SHP77 treated with DMSO at 0.1 percent for 48 hours (cell line): ENCODE data around the gene AVPR1B.

ENCODE experiments used
- DNase-seq: peaks from one replicate; lab custom pipeline; 2025; lab: John Stamatoyannopoulos, UW

Gene AVPR1B

GRCh38 chr1:206117151-206117948 lies at the start of gene AVPR1B:
Gene AVPR1B (minus strand): TSS chr1:206117388. CDS start chr1:206116890, 498 bp downstream.
- DNase-seq, result no peak

GRCh38 chr1:206145771-206146290 lies 28.6 kb upstream of the AVPR1B start:
- no peak for DNase-seq

GRCh38 chr1:206144605-206145004 lies 27.4 kb upstream of the AVPR1B start:
- no peak for DNase-seq

GRCh38 chr1:206143537-206144172 lies 26.5 kb upstream of the AVPR1B start:
- DNase-seq, result peak; percentile 5

- no peak for DNase-seq
Observed at GRCh38 chr1:206142770-206143169, 25.6 kb upstream of the AVPR1B start.

GRCh38 chr1:206142011-206142410 lies 24.8 kb upstream of the AVPR1B start:
- DNase-seq, result no peak

- DNase-seq, result no peak
Observed at GRCh38 chr1:206136241-206136640, 19.1 kb upstream of the AVPR1B start.

- DNase-seq, result no peak
Observed at GRCh38 chr1:206135248-206135647, 18.1 kb upstream of the AVPR1B start.

GRCh38 chr1:206133751-206134415 lies 16.7 kb upstream of the AVPR1B start:
- DNase-seq, result no peak

GRCh38 chr1:206131037-206131436 lies 13.8 kb upstream of the AVPR1B start:
- no peak for DNase-seq

GRCh38 chr1:206128196-206128595 lies 11.0 kb upstream of the AVPR1B start:
- DNase-seq, result no peak

- no peak for DNase-seq
Observed at GRCh38 chr1:206127336-206127735, 10.1 kb upstream of the AVPR1B start.

GRCh38 chr1:206125346-206125745 lies 8.2 kb upstream of the AVPR1B start:
- DNase-seq, result no peak

GRCh38 chr1:206122686-206123085 lies 5.5 kb upstream of the AVPR1B start:
- DNase-seq, result no peak

GRCh38 chr1:206121269-206121668 lies 4.1 kb upstream of the AVPR1B start:
- no peak for DNase-seq

GRCh38 chr1:206120406-206120805 lies 3.2 kb upstream of the AVPR1B start:
- no peak for DNase-seq

- no peak for DNase-seq
Observed at GRCh38 chr1:206116873-206117150, 376 bp downstream of the AVPR1B start.

GRCh38 chr1:206116191-206116872 lies 856 bp downstream of the AVPR1B start:
- DNase-seq, result no peak

GRCh38 chr1:206115791-206116190 lies 1.4 kb downstream of the AVPR1B start:
- no peak for DNase-seq

GRCh38 chr1:206114692-206115640 lies 2.2 kb downstream of the AVPR1B start:
- no peak for DNase-seq

- DNase-seq, result no peak
Observed at GRCh38 chr1:206112600-206113301, 4.4 kb downstream of the AVPR1B start.
